Ramos (cell line): Measurements from ENCODE around the gene SDC3.

Source experiments
- in situ Hi-C: fragments of 300-500 bp; cut with MboI; formaldehyde crosslinking; loops from one replicate; pipeline ENCODE4 v1.14.3; 2022; ENCODE audit warnings: low sequenced_read_pairs; ENCODE audit not compliant: unreplicated experiment

Gene SDC3

DNA sequence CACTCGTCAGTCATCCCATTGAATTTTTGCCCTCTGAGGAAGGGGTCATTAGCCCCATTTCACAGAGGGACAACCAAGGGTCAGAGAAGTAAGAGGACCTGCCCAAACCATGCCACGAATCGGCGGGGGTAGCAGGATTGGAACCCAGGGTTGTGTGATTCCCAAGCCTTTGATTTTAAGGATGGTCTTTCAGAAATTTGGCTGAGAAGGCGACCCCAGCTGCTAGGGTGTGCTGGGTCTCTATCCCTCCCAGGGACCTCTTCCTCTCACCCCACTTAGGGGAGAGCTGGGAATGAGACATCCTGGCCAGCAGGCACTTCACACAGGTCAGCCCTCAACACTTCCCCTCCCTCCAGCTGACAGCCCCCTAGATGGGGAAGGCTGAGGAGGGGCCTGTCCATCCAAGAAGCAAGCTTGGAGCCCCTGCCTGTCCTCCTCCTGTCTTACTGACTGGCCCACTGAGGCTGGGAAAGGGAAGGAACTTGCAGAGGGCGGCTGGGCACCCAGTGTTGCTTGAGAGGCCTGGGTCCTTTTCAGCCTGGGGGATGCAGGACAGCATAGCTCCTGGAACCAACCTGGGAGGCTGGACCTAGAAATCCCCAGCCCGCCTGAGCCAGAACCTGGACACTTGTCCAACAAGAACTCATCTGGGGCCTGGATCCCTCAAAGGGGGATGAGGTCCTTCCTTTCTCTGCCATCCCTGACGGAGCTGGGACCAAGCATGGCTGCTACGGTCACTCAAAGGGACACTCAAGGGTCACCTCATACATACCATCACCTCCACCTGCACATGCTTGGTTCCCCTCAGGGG, 1.7 kb downstream of the SDC3 start:
- in situ Hi-C loops = no loop called here

DNA sequence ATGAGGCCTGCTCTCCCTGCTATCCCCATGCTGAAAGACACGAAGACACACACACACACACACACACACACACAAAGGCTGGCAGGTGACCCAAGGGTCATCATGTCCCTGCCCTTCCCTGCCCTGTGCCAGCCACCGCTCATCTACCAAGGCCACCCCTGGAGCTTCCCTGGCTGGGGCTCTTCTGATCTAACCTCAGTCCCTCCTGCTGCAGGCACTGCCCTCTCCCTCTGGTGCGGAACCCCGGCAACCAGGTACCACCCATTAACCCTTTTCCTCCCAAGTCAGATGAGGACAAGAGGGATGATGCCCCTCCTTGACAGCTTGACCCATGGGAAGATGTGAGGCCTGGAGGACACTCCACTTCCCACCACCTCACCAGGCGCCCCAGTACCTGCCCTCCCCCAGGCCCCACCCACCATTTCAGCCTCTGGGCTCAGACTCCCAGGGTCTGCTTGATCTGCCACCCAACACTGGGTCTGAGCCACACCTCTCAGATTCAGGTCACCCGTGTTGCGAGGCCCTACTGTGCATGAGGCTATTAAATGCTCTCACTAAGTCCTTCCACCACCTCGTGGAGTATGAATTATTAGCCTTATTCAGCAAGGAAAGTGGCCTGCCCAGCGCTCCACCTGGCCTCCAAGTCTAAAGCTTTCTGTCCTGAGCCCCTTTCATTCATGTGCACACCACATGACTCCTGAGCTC, 2.5 kb downstream of the SDC3 start:
- in situ Hi-C loops = no loop called here

DNA sequence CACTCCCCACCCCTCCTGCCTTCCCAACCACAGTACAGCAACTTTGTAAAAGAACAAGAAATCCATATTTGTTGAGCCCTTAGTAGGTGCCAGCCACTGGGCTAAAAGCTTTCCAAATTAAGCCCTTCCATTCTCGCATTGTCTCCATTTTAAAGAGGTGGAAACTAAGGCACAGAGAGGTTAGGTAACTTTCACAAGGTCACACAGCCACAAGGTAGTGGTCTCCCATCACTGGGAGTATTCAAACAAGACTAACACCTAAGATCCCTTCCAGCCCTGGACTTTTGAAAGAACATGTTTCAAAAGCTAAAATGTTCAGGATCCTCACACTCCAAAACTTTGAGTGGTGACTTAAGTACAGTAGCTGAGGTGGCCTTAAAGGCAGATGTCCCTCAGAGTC, 3.2 kb downstream of the SDC3 start:
- in situ Hi-C loops = no loop called here

- in situ Hi-C loops = no loop called here
Measured at GRCh38 chr1:30904962-30905335, 3.6 kb downstream of the SDC3 start.

- in situ Hi-C loops = no loop called here
Measured at GRCh38 chr1:30904191-30904961, 4.2 kb downstream of the SDC3 start.

DNA sequence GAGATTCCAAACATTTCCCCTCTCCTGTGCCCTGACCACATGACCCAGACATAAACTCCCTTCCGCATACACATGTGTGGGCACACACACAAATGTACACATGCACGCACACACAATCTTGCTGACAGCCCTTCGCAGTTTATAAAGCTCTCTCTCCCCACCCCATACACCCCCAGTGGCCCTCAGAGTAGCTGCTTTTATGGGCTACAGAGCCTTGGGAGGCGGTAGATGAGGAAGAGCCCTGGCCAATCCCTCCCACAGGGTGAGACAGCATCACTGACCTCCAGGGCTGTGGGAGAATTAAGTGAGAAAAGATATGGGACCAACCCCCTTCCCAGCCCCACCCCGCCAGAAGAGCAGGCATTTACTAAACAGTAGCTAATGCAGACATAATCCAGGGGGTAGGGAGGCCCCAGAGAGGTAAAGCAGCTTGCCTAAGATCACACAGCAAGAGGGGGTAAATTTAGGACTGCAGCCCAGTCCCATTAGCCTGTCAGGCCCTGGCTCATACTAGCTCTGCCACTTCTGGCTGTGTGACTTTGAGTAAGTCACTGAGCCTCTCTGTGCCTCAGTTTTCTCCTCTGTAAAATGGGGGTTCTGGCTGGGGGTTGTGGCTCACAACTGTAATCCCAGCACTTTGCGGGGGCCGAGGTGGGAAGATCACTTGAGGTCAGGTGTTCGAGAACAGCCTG, 5.1 kb downstream of the SDC3 start:
- in situ Hi-C loops = no loop called here

GRCh38 chr1:30902593-30903290, 5.8 kb downstream of the SDC3 start:
- in situ Hi-C loops = no loop called here

GRCh38 chr1:30901798-30902581, 6.6 kb downstream of the SDC3 start:
- in situ Hi-C loops = no loop called here

GRCh38 chr1:30900931-30901560, 7.5 kb downstream of the SDC3 start:
- in situ Hi-C loops = no loop called here

DNA sequence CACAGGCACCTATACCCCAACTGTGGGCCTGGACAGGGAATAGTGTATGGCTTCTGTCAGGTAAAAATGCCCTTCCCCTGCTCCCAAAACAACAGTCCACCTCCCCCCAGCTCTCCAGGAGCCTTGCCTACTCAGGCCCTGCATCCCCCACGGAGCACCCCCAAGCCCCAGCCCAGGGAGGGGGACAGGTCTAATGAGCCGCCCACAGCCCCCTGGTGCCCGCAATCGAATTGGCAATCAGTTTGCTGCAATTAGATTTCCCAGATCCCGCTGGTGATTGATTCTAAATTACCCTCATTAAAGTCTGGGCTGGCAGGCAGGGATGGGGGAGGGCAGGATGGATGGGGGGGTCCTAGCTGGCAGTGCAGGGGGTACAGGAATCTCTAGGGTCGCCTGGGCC, 8.1 kb downstream of the SDC3 start:
- in situ Hi-C loops = no loop called here

DNA sequence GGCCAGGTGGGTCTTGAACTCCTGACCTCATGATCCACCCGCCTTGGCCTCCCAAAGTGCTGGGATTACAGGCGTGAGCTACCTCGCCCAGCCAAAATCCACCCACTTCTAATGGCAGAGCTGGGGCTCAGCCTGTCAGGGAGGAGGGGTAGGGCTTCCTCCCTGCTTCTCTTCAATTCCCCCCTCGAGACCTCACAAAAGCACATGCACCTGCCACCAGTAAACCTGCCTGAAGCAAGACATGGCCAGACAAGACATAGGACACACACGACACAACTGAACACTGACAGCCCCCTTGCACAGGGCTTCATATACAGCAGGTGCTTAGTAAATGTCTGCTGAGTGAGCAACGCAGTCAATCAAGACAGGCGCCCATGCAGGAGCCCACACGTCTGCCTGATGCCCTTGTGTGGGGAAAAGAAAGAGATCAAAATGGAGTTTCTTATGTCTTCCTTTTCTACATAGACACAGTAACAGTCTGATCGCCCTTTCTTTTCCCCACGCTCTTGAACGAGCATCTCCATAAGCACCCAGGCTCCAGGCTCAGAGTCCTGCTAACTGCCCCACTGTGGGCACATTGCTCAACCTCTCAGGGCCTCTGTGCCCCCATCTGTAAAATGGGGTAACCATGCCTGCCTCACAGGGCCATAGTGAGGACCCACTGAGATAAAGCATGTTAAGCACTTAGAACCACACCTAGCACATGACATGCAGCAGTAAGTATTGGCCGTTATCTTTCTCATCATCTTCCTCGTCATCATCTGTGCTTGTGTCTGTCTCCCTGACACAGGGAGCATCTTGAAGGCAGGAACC, 8.8 kb downstream of the SDC3 start:
- in situ Hi-C loops = no loop called here

DNA sequence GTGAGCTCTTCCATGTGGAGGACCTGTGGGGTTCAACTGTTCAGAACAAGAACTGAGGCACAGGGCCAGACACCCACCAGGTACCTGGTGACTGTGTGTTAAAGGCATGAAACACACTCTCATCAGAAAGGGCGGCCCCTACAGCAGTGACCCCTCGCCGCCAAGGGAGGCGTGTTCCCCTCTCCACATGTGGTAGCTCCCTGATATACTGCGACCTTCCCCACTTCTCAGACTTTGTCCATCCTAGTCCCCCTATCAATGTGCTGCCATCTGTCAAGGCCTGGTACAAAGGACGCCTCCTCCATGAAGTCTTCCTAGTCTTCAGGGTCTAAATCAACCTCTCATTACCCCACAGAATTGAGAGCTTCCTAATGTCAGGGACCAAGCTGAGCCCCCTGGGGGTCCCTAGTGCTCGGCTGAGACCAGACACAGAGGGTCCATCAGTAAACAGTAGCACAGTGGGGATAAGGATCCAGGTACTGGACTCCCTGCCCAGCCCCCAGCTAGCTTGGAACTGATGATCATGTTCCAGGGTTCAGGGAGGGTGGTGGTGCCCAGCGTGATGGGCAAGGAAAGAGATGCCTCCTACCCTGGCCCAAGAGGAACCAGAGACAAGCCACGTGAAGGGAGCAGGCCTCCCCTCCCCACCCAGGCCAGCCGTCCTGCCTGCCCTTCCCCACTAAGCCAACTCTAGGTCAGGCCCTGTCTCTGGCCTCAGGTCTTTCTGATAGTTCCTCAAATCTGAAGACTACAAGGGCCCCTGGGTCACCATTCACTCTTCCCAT, 10.3 kb downstream of the SDC3 start:
- in situ Hi-C loops = no loop called here

GRCh38 chr1:30896905-30897304, 11.7 kb downstream of the SDC3 start:
- in situ Hi-C loops = no loop called here

GRCh38 chr1:30895944-30896660, 12.5 kb downstream of the SDC3 start:
- in situ Hi-C loops = no loop called here

- in situ Hi-C loops = no loop called here
Measured at GRCh38 chr1:30895382-30895943, 13.1 kb downstream of the SDC3 start.

GRCh38 chr1:30894508-30894973, 14.0 kb downstream of the SDC3 start:
- in situ Hi-C loops = no loop called here
